Stomach (tissue), 9 donors: ENCODE measurements around the gene HSD11B1L. TPM values are rescaled to one million over a fixed set of nuclear protein-coding genes. Genes with fewer than 3 reads are reported as not detected.

Source experiments
- DNase-seq, 2 donors: peaks; one replicate each; pipeline versions ENCODE4 v3.0.0 to v3.0.0-alpha.2; 2013 to 2019
- H3K27ac ChIP-seq, 5 donors: fragments of 200-600 bp in 4 of 5; sonication (generic) in 4 of 5; one replicate each; pipeline ENCODE4 v1.5.1; 2013 to 2019; ENCODE audit warnings: mild to moderate bottlenecking in 1 of 5, moderate library complexity in 1 of 5
- H3K27me3 ChIP-seq, 3 donors: fragments of 200-600 bp; sonication (generic); one replicate each; pipeline ENCODE4 v1.5.1; 2017 to 2019; ENCODE audit warnings: mixed run types in 1 of 3
- H3K36me3 ChIP-seq, 4 donors: fragments of 200-600 bp; sonication (generic); 1 replicate in 3 of 4; 2 replicates in 1 of 4; pipeline ENCODE4 v1.5.1; 2016 to 2019
- H3K4me1 ChIP-seq, 4 donors: fragments of 200-600 bp; sonication (generic); one replicate each; pipeline ENCODE4 v1.5.1; 2016 to 2019
- H3K4me3 ChIP-seq, 4 donors: fragments of 200-600 bp; sonication (generic) in 3 of 4; one replicate each; pipeline ENCODE4 v1.5.1; 2016 to 2019; ENCODE audit warnings: mild to moderate bottlenecking in 1 of 4
- H3K9me3 ChIP-seq, 4 donors: fragments of 200-600 bp; sonication (generic); one replicate each; pipeline ENCODE4 v1.5.1; 2016 to 2019
- EP300 ChIP-seq: sonication (generic); formaldehyde crosslinking; IDR thresholded peaks from one replicate; pipeline ENCODE4 v1.6.1; 2017; ENCODE audit warnings: antibody characterized with exemption
- POLR2A ChIP-seq, 4 donors: fragments of 450-650 bp; IDR thresholded peaks; one replicate each; pipeline ENCODE4 v1.6.1; 2016; ENCODE audit warnings: antibody characterized with exemption in 4 of 4, control low read depth in 2 of 4, mild to moderate bottlenecking in 1 of 4, moderate library complexity in 1 of 4
- POLR2AphosphoS5 ChIP-seq, 3 donors: sonication (generic); formaldehyde crosslinking; IDR thresholded peaks; one replicate each; pipeline ENCODE4 v1.6.1; 2016; ENCODE audit warnings: antibody characterized with exemption in 3 of 3
- WGBS, 5 donors: extraction: QIAGEN DNeasy Blood & Tissue Kit in 3 of 5; methylation state at CpG; one replicate each; pipeline versions ENCODE4 v1.1.5 to v1.1.7; 2013 to 2018; 5-methylcytosine and 5-hydroxymethylcytosine counted together
- intact Hi-C: fragments of 100-400 bp; cut with DNase I; formaldehyde crosslinking; loops from one replicate; pipeline ENCODE4 v1.15.1; 2023; ENCODE audit warnings: low total_unique reads
- polyA plus RNA-seq, 3 donors: library from polyadenylated mRNA; stranded (reverse); fragments of 200-250 nt; gene quantifications; one replicate each; pipeline ENCODE4 v1.2.3, GENCODE V29; 2013
- total RNA-seq, 5 donors: library from RNA; depleted of rRNA; stranded (reverse); fragments of >200 nt; gene quantifications; one replicate each; pipeline versions ENCODE4 v1.1.0 to v1.2.3, GENCODE V29; 2014 to 2016
- TF ChIP-seq, protein P1 (sequence below), 7 experiments: fragments of 450-650 bp in 4 of 7; fragments of 200-600 bp in 3 of 7; sonication (generic) in 3 of 7; IDR thresholded peaks; one replicate each; pipeline ENCODE4 v1.5.1; 2016 to 2019; ENCODE audit warnings: antibody characterized with exemption in 7 of 7, control low read depth in 2 of 7, mild to moderate bottlenecking in 1 of 7
- donor health status: healthy with polysubstance abuse.
- donor health status: Bipolar disorder and iron deficiency.
- donor health status: healthy.

HSD11B1L gene
- total and polyA plus RNA-seq, 8 donors: 0.89 to 26.8 (median 5.4) TPM

DNA sequence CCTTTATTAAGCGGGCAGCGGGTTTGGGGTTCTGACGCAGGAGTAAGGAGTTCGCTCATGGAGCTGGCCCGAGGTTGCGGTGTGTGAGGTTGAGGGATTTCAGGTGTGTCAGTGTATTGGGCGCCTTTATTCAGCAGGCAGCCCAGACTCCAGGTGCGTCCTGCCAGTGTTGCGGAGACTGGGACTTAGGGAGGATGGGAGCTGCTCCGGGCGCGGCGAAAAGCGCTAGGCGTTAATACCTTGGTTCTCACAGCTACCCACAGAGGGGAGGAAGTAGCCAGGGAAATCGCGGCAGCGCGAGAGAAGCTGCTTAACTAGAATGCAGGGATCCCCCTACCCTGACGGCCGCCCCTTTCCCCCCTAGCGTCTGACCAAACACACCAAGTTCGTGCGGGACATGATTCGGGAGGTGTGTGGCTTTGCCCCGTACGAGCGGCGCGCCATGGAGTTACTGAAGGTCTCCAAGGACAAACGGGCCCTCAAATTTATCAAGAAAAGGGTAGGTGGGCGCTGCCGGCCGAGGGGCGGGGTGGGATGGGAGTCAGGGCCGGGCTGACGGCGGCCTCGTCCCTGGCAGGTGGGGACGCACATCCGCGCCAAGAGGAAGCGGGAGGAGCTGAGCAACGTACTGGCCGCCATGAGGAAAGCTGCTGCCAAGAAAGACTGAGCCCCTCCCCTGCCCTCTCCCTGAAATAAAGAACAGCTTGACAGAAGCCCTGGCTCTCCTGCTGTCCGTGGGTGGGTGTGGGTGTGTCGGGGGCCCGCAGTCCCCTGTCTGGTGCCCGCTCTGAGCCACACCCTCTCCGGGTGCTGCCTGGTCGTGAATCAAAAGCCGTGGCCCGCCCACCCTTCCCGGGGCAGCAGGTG is 10.4 kb downstream of the HSD11B1L start:
- whole genome bisulfite sequencing, 5 donors: 2% methylated on average over 28 to 54 of the region's 54 CpGs

DNA sequence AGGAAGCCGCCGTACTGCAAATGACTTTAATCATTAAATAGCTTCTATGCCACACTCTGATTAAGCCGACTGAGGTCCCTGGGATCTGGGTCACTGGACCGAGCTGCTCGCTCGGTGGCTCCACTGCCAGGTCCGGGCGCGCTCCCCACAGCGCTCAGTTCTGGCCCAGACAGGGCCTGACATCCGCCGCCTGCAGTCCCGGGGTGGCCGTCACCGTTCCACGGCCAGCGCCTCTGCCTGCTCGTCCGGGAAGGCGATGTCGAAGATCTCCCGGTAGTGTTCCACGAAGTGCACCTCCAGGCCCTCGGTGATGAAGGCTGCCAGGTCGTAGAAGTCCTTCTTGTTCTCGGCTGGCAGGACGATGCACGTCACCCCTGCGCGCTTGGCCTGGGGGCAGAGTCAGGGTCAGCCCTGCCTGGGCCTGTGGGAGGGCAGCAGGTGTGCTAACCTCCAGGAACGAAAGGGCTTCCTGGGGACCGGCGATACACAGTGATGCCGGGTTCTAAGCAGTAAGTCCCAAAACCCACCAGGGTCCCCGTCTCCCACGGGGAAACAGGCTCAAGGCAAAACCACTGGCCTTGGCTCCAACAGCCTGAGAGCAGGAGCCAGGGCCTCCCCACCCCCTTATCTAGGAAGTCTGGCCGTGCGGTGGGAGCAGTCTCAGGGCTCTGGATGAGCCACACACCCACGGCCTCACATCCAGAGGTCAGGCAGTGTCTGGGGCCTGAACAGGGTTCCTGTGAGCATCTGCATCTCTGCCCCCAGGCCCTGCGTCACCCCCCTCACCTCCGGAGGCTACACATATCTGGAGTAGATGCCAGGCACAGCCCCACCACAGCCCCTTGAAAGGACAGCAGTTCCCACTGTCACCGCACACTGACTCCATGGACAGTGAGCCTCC is 11.2 kb downstream of the HSD11B1L start:
- 40 to 59% (median 42%) methylated on average over 24 to 42 of the region's 42 CpGs for WGBS, 5 donors
- H3K36me3 ChIP-seq: peaks cover 52 to 57% (median 57%) of the 10 kb centered on the region in 4 donors

More for the DNA sequence above, 10.4 kb downstream of the HSD11B1L start:
- Histone ChIP-seq H3K9me3 (no peaks in the 10 kb centered on the region), H3K27ac (peak overlapping the region; percentile 77 to 95 (median 93)), H3K4me3 (peak overlapping the region; percentile 71 to 88 (median 78)), H3K27me3 (no peaks in the 10 kb centered on the region), H3K36me3 (peaks cover 45 to 48% (median 48%) of the 10 kb centered on the region in 4 donors), H3K4me1 (peaks cover 31 to 65% (median 53%) of the 10 kb centered on the region in 4 donors)
- intact Hi-C loops: no loop called here
- no peak for TF ChIP-seq POLR2A (IDR thresholded peaks at IDR 0.05)
- TF ChIP-seq, protein P1, sequence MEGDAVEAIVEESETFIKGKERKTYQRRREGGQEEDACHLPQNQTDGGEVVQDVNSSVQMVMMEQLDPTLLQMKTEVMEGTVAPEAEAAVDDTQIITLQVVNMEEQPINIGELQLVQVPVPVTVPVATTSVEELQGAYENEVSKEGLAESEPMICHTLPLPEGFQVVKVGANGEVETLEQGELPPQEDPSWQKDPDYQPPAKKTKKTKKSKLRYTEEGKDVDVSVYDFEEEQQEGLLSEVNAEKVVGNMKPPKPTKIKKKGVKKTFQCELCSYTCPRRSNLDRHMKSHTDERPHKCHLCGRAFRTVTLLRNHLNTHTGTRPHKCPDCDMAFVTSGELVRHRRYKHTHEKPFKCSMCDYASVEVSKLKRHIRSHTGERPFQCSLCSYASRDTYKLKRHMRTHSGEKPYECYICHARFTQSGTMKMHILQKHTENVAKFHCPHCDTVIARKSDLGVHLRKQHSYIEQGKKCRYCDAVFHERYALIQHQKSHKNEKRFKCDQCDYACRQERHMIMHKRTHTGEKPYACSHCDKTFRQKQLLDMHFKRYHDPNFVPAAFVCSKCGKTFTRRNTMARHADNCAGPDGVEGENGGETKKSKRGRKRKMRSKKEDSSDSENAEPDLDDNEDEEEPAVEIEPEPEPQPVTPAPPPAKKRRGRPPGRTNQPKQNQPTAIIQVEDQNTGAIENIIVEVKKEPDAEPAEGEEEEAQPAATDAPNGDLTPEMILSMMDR (IDR thresholded peaks at IDR 0.05): no peak
- no peak for TF ChIP-seq EP300
- TF ChIP-seq POLR2AphosphoS5 (IDR thresholded peaks at IDR 0.05): peak in 1 of 3 donors; percentile 15
- DNase-seq: peak; percentile 66 to 85

DNA sequence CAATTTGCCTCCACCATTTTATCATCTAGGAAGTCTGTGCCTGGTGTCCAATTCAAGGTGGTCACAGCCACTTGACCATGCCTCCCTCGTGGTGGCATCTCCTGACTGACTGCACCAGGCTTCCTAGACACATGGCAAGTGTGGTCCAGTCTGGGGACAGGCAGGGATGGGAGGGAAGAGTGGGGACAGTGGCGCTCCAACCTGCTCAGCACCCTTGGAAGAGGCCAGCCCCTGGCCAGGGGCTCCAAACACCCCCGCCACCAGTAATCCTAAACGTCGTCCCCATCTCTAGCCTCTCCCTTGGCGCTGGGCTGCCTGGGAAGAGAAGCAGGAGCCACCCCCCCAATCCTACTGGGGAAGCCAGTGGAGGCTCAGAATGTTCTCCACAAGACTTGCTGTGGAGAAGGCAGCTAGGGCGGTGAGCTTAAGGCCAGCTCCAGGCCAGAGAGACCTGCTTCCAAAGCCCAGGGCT is 11.9 kb downstream of the HSD11B1L start:
- Histone ChIP-seq H3K9me3 (no peaks in the 10 kb centered on the region), H3K27me3 (no peaks in the 10 kb centered on the region), H3K4me1 (peaks cover 21 to 50% (median 39%) of the 10 kb centered on the region in 4 donors), H3K27ac (peak overlapping the region in 1 of 5 donors; percentile 93), H3K36me3 (peaks cover 52 to 64% (median 63%) of the 10 kb centered on the region in 4 donors), H3K4me3 (peak overlapping the region in 1 of 4 donors; percentile 11)
- intact Hi-C loops: no loop called here
- TF ChIP-seq POLR2AphosphoS5 (IDR thresholded peaks at IDR 0.05): no peak
- TF ChIP-seq EP300: no peak
- no peak for TF ChIP-seq POLR2A (IDR thresholded peaks at IDR 0.05)
- TF ChIP-seq, protein P1 (IDR thresholded peaks at IDR 0.05): no peak
- DNase-seq: no peak
- WGBS, 5 donors: 58 to 78% (median 76%) methylated on average over 3 to 7 of the region's 7 CpGs

More for the DNA sequence above, 11.2 kb downstream of the HSD11B1L start:
- peak overlapping the region; percentile 77 to 95 (median 93) for H3K27ac ChIP-seq
- TF ChIP-seq, protein P1 (IDR thresholded peaks at IDR 0.05): no peak
- no peak for TF ChIP-seq POLR2AphosphoS5 (IDR thresholded peaks at IDR 0.05)
- no peak for TF ChIP-seq POLR2A (IDR thresholded peaks at IDR 0.05)
- no peak for TF ChIP-seq EP300
- no peak for DNase-seq
- intact Hi-C loops: no loop called here
- no peaks in the 10 kb centered on the region for H3K9me3 ChIP-seq
- H3K4me1 ChIP-seq: peaks cover 28 to 57% (median 44%) of the 10 kb centered on the region in 4 donors
- peak overlapping the region; percentile 71 to 88 (median 78) for H3K4me3 ChIP-seq
- no peaks in the 10 kb centered on the region for H3K27me3 ChIP-seq
